ENCODE results near the gene KRTAP23-1.

The KRTAP23-1 gene, protein sequence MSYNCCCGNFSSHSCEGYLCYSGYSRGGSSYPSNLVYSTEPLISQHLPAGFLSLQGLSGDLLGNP

DNA sequence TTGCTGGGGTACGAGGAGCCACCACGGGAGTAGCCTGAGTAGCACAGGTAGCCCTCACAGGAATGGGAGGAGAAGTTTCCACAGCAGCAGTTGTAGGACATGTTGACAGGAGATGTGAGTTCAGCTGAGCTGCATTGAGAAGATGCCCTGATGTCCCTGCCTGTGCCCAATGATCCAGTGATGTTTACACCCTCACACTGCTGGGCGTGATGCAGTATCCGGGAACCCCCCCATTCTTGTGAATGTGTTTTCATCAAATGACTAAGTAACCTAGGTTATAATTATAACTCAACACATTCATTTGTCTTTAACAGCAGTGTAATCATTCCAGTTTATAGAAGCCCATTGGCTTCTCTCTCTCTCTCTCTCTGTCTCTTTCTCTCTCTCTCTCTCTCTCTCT lies at the start of gene KRTAP23-1:
TSS of gene KRTAP23-1 (minus strand) at position 101 of the 400 bp plus-strand sequence. CDS start at position 101, 0 bp downstream.
- no peaks in the 10 kb centered on the region for H3K9me3 Mint-ChIP-seq
- no peaks in the 10 kb centered on the region for H3K36me3 Mint-ChIP-seq (ENCODE audit: low read depth)
- H3K27ac Mint-ChIP-seq: no peak within 1 kb of the TSS
- H3K27me3 Mint-ChIP-seq: no peaks in the 10 kb centered on the region
- no peaks in the 10 kb centered on the region for H3K4me1 Mint-ChIP-seq (ENCODE audit: low read depth)
- no peak within 1 kb of the TSS for H3K4me3 Mint-ChIP-seq

DNA sequence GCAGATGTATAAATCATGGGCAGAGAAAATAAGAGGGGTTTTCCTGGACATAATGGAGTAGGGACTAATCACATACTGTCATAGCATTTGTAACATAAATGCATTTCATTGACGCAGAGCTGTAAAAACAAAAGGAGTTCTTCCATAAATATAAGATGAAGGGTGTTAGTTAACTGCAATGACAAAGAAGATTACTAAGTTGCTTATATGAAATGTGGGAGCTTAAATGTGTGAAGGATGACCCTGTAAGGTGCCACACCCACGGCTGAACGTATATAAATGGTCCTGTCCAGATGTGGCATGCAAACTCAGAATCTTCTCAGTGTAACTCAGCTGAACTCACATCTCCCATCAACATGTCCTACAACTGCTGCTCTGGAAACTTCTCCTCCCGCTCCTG lies 47.3 kb upstream of the KRTAP23-1 start, which contains the start of gene KRTAP13-1:
TSS of gene KRTAP13-1 (plus strand) at position 301 of the 400 bp plus-strand sequence. CDS start at position 357, 56 bp downstream.
- H3K4me3 Mint-ChIP-seq: no peak within 1 kb of the TSS
- H3K36me3 Mint-ChIP-seq (ENCODE audit: low read depth): no peaks in the 10 kb centered on the region
- H3K27ac Mint-ChIP-seq: no peak within 1 kb of the TSS
- H3K4me1 Mint-ChIP-seq (ENCODE audit: low read depth): no peaks in the 10 kb centered on the region
- peaks cover 4% of the 10 kb centered on the region for H3K27me3 Mint-ChIP-seq
- H3K9me3 Mint-ChIP-seq: no peaks in the 10 kb centered on the region

DNA sequence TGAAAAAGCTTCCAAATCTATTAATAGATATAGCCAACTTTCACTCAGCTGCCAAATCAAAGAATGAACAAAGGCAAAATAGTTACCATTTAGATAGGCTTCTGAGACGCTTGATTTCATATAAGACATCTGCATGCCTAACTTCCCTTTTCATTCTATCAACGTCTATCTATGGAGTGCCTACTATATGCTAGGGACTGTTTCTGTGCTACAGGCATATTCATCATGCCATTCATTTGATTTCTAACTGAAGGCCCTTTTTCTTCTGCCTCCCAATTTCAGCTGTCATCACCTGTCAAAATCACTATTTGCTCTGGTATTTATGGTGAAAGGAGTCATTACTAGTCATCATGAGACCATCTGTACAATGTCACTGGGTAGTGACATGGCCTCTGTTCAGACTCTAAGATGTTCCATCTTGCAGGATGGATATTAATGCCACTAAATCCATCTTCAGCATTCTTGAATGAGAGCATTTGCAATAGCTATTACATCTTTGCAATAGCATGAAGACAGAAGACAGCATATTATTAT lies 43.2 kb upstream of the KRTAP23-1 start:
- Mint-ChIP-seq H3K27ac (no peak overlapping the region), H3K9me3 (peaks cover 4% of the 10 kb centered on the region), H3K27me3 (no peaks in the 10 kb centered on the region), H3K36me3 (ENCODE audit: low read depth) (no peaks in the 10 kb centered on the region), H3K4me1 (ENCODE audit: low read depth) (no peaks in the 10 kb centered on the region), H3K4me3 (no peak overlapping the region)

DNA sequence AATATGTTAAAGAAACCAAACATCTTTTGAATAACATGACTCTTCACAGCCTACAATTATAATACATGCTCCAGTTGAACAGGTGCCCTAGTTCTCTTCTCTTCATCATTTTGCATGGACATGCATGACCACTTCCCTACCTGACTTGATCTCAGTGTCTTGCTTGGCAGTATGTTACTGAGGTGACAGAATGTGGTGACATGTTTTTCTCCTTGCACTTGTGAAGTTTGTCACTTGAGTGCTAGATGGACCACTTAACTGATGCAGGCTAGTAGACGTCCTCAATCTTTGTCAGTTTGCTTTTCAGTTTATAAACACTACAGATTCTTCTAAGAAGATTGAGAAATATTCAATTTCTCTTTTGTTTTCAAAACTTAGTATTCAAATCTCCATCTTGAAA lies 33.8 kb upstream of the KRTAP23-1 start:
- Mint-ChIP-seq H3K27ac (no peak overlapping the region), H3K27me3 (peaks cover 3% of the 10 kb centered on the region), H3K9me3 (no peaks in the 10 kb centered on the region)

DNA sequence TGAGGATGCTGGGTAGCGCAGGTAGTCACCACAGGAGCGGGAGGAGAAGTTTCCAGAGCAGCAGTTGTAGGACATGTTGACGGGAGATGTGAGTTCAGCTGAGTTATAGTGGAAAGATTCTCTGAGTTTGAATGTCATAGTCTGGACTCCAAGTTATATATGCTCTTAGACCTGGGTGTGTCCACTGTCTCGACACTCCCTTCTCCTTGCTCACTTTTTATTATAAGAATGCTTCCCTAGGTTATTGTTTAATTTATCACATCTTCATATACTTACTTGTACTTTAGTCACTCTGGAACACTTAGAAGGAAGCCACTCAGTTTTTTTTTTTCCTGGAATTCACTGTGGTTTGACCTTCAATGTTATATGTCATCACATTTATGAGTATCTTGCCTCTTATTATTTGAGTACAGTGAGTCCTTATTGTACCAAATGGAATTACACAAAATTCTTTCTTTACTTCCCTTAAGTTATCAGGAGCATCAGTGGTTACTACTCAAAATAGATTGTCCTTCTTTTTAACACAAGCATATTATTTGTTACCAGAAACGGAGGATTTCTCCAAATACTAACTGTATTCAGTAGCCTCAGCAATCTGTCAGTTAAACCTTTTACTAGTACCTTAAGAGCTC lies 23.8 kb upstream of the KRTAP23-1 start, which contains the start of gene KRTAP13-2:
TSS of gene KRTAP13-2 (minus strand) at position 133 of the 632 bp plus-strand sequence. CDS start at position 75, 58 bp downstream.
- H3K27me3 Mint-ChIP-seq: no peaks in the 10 kb centered on the region
- H3K27ac Mint-ChIP-seq: no peak within 1 kb of the TSS
- no peaks in the 10 kb centered on the region for H3K4me1 Mint-ChIP-seq (ENCODE audit: low read depth)
- H3K4me3 Mint-ChIP-seq: no peak within 1 kb of the TSS
- no peaks in the 10 kb centered on the region for H3K9me3 Mint-ChIP-seq
- H3K36me3 Mint-ChIP-seq (ENCODE audit: low read depth): no peaks in the 10 kb centered on the region

More for the DNA sequence above, 33.8 kb upstream of the KRTAP23-1 start:
- Mint-ChIP-seq H3K4me1 (ENCODE audit: low read depth) (no peaks in the 10 kb centered on the region), H3K4me3 (no peak overlapping the region), H3K36me3 (ENCODE audit: low read depth) (no peaks in the 10 kb centered on the region)

DNA sequence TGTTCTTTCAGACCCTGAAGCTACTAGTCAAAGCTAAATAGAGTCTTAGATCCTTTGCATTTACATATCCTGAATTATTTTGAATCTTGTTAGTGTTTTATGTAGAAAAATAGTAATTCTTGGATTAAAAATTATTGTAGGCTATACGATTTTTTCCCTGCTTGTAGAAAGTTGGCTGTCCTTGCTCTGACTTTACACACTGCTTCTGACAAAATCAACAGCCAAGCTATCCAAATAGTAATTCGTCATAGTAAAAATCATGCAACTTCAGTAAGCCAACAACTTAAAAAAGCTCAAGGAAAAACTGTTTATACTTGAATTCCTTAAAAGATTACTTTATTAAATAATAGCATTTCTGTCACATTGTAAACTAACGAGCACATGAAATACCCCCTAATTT lies 7.5 kb upstream of the KRTAP23-1 start:
- Mint-ChIP-seq H3K9me3 (no peaks in the 10 kb centered on the region), H3K4me1 (ENCODE audit: low read depth) (no peaks in the 10 kb centered on the region), H3K27ac (no peak overlapping the region), H3K27me3 (no peaks in the 10 kb centered on the region), H3K36me3 (ENCODE audit: low read depth) (no peaks in the 10 kb centered on the region), H3K4me3 (no peak overlapping the region)

DNA sequence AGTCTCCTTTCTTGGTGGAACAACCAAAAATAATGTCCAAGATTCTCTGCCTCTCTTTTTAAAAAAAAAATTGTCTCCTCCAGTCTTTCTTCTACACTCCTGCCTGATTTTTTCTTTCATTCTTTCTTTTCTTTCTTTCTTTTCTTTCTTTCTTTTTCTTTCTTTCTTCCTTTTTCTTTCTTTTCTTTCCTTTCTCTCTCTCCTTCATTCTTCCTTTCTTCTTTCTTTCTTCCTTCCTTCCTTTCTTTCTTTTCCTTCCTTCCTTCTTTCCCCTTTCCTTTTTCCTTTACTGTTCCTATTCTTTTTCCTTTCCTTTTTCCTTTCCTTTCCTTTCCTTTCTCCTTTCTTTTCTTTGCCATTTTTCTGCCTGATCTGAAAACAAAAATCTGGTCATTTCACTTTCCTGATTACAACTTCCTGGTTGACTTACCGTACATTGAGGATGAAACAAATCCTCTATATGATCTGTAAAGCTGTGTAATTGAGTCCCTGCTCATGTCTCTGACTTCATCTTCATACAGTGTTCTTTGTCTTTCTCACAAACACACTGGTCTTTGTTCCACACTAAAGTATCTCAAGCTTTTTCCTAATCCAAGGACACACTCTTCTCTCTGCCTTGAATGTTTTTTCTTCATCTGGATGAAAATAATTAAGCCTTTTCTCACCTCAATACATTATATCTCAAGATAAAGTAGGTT lies 6.1 kb upstream of the KRTAP23-1 start:
- Mint-ChIP-seq H3K27ac (no peak overlapping the region), H3K4me3 (no peak overlapping the region), H3K4me1 (ENCODE audit: low read depth) (no peaks in the 10 kb centered on the region), H3K27me3 (no peaks in the 10 kb centered on the region), H3K9me3 (no peaks in the 10 kb centered on the region), H3K36me3 (ENCODE audit: low read depth) (no peaks in the 10 kb centered on the region)

DNA sequence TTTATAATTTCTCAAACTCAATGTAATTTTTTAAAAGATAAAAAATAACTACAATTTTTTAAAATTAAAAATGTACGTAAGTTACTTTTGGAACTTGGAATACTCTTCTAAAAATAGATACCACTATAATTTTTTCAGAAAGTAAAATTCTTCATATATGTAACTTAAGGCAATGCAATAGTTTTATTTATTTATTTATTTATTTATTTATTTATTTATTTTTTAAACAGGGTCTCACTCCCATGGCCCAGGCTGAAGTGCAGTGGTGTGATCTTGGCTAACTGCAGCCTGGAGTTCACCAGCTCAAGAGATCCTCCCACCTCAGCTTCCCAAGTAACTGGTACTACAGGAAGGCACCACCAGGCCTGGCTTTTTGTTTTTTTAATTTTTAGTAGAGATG lies 3.1 kb upstream of the KRTAP23-1 start:
- no peaks in the 10 kb centered on the region for H3K9me3 Mint-ChIP-seq
- H3K36me3 Mint-ChIP-seq (ENCODE audit: low read depth): no peaks in the 10 kb centered on the region
- H3K4me3 Mint-ChIP-seq: no peak overlapping the region
- no peaks in the 10 kb centered on the region for H3K4me1 Mint-ChIP-seq (ENCODE audit: low read depth)
- H3K27ac Mint-ChIP-seq: no peak overlapping the region
- H3K27me3 Mint-ChIP-seq: no peaks in the 10 kb centered on the region

DNA sequence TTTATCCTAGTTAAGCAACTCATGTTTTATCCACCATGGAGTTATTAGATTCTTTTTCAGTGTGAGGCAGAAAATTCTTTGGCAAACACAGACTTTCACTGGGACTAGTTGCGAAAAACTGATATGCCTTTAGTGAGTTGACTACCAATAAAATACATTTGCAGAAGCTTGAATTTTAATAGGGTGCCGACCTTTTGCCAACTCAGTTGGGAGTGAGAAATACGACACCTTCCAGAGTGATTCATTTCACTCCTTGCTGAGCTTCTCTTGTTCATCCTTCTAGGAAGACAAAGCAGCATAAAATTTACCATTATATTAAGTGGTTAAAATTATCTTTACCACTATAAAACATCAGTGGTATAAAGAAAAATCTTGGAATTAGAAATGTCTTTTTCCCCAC lies 1.2 kb upstream of the KRTAP23-1 start:
- Mint-ChIP-seq H3K27ac (no peak overlapping the region), H3K9me3 (no peaks in the 10 kb centered on the region), H3K27me3 (no peaks in the 10 kb centered on the region), H3K4me1 (ENCODE audit: low read depth) (no peaks in the 10 kb centered on the region), H3K36me3 (ENCODE audit: low read depth) (no peaks in the 10 kb centered on the region), H3K4me3 (no peak overlapping the region)

DNA sequence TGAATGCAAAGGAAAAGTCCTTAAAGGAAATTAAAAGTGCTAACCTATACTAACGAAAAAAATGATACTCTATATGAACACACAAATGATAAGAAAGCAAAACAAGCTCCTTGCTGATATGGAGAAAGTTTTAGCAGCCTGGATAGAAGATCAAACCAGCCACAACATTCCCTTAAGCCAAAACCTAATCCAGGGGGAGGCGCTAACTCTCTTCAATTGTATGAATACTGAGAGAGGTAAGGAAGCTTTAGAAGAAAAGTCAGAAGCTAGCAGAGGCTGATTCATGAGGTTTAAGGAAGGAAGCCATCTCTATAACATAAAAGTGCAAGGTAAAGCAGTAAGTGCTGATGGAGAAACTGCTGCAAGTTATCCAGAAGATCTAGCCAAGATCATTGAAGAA lies 3.4 kb downstream of the KRTAP23-1 start:
- Mint-ChIP-seq H3K27me3 (no peaks in the 10 kb centered on the region), H3K36me3 (ENCODE audit: low read depth) (no peaks in the 10 kb centered on the region), H3K9me3 (no peaks in the 10 kb centered on the region), H3K4me3 (no peak overlapping the region), H3K4me1 (ENCODE audit: low read depth) (no peaks in the 10 kb centered on the region), H3K27ac (no peak overlapping the region)

DNA sequence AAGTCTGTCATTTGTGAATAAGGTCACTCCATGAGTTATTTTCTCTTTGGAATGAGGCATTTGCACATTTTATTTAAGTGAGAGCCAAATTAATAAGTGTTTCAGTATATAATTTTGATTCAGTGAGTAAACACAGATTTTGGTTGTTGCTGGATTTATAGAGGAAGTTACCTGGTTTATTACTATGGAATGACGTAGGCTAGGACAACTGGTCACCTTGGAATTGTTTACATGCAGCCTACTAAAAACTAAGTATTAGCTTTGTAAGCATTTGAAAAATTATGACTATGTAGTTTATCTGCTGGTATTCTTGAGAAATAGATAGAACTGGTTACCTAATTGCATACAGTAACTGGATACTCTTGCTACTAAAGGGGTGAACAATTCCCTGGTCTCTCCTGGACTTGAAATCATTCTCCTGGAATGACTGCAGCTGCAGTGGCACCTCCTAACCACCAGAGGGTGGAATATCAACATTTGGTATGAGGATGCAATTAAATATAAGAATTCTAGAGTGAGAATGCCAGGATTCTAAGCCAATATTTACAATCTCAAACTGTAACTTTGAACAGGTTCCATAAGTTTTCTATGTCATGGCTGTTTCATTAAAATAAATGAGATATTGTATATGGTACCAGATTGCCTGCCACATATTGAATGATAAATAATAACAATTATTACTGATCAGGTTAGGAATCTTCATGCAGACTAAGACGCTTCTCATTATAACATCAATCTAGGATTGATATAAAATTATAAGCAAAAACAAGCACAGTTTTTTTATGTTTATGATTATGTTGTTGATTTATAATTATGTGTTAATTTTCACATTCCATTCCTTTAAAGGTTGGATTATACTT lies 7.5 kb downstream of the KRTAP23-1 start:
- Mint-ChIP-seq H3K36me3 (ENCODE audit: low read depth) (no peaks in the 10 kb centered on the region), H3K9me3 (no peaks in the 10 kb centered on the region), H3K27me3 (no peaks in the 10 kb centered on the region), H3K27ac (no peak overlapping the region), H3K4me1 (ENCODE audit: low read depth) (no peaks in the 10 kb centered on the region), H3K4me3 (no peak overlapping the region)

DNA sequence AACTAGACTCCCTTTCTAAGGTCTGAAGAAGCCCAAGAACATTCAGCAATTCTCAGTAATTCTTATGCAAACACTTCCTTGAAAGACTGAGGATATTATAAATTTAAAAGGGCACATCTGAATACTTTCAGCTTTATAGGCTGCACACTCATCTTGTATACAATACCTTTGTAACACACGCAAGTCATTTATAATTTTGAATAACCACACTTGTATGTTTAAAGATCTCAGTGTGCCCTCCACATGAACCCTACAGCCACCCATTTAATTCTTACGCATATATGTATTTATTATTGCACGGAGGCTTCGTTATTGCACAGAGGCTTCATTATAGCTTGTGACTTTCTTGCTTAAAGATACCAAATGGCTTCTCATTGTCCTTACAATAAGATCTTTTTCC lies 9.7 kb downstream of the KRTAP23-1 start:
- H3K4me1 Mint-ChIP-seq (ENCODE audit: low read depth): no peaks in the 10 kb centered on the region
- H3K27ac Mint-ChIP-seq: no peak overlapping the region
- H3K36me3 Mint-ChIP-seq (ENCODE audit: low read depth): no peaks in the 10 kb centered on the region
- H3K27me3 Mint-ChIP-seq: no peaks in the 10 kb centered on the region
- H3K9me3 Mint-ChIP-seq: no peaks in the 10 kb centered on the region
- no peak overlapping the region for H3K4me3 Mint-ChIP-seq

DNA sequence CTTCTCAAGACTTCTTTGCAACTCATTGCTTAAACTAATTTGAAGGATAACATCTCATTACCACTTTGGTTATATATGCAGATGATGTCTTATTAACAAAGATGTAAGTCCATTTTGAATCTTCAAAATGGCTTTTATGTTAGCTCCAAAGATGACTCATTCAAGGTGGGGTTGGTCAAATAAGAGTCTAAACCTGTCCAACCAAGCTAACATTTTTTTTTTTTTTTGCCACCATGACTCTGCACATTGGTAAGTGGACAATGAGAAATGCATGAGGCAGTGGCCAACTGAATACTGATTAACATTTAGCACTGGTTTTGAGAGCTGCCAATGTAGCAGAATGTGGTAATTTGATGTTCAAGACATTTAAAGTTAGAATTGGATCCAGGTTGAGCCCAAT lies 10.6 kb downstream of the KRTAP23-1 start:
- Mint-ChIP-seq H3K27ac (no peak overlapping the region), H3K27me3 (no peaks in the 10 kb centered on the region), H3K4me3 (no peak overlapping the region), H3K4me1 (ENCODE audit: low read depth) (no peaks in the 10 kb centered on the region), H3K36me3 (ENCODE audit: low read depth) (no peaks in the 10 kb centered on the region), H3K9me3 (no peaks in the 10 kb centered on the region)

DNA sequence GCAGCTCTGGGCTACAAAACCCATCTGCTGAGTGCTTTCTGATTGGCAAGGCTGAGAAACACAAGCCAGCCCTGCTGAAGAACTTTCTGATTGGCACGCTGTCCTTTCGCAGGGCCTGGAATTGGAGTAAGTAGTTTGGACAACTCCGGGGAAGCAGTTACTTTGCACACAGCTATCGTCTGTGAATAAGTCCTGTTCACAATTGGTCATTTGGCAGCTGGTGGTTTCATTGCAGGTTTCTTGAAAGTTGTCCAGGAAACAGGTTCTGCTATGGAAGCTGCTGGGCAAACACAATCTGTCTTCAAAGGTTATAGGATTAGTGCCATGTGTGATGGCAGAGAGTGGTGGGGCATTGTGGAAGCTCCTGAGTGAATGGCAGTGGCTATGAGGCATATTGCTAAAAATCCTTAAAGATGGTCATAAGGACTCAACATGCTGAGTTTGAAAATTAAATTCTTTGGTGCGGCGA lies 11.1 kb downstream of the KRTAP23-1 start, which contains the start of gene KRTAP27-1:
TSS of gene KRTAP27-1 (minus strand) at position 419 of the 469 bp plus-strand sequence. CDS start at position 393, 26 bp downstream.
- Mint-ChIP-seq H3K27me3 (no peaks in the 10 kb centered on the region), H3K4me1 (ENCODE audit: low read depth) (no peaks in the 10 kb centered on the region), H3K36me3 (ENCODE audit: low read depth) (no peaks in the 10 kb centered on the region), H3K9me3 (no peaks in the 10 kb centered on the region), H3K4me3 (no peak within 1 kb of the TSS), H3K27ac (no peak within 1 kb of the TSS)
